ENCODE measurements around the gene CPNE2. TPM values are rescaled to one million over a fixed set of nuclear protein-coding genes. Genes with fewer than 3 reads are reported as not detected.
"Not testable (repeated sequence)": the region's sequence is repeated elsewhere in the genome, so short reads cannot be mapped to it uniquely, and the experiment has no call there.

CPNE2 gene
- total RNA-seq, 1 donor from 2014 or later: 33.9 TPM

GRCh38 chr16:57185446-57185944 lies 93.1 kb downstream of the CPNE2 start:
- Mint-ChIP-seq H3K4me3 (ENCODE audit: unreplicated experiment) (peak overlapping the region; percentile 92), H3K27me3 (ENCODE audit: unreplicated experiment) (no peaks in the 10 kb centered on the region), H3K36me3 (ENCODE audit: unreplicated experiment) (peaks cover 3% of the 10 kb centered on the region), H3K4me1 (ENCODE audit: unreplicated experiment) (peaks cover 53% of the 10 kb centered on the region), H3K9me3 (ENCODE audit: unreplicated experiment) (no peaks in the 10 kb centered on the region), H3K27ac (ENCODE audit: unreplicated experiment) (peak overlapping the region; percentile 95)
- TF ChIP-seq CTCF (IDR thresholded peaks at IDR 0.05): no peak
- DNase-seq (ENCODE audit: extremely low spot score, unreplicated experiment): no peak

GRCh38 chr16:57185945-57186871 lies 93.8 kb downstream of the CPNE2 start, which contains the start of the genes PSME3IP1 and RSPRY1:
Gene PSME3IP1 (minus strand): TSS chr16:57186039. CDS start chr16:57173854, 12,185 bp downstream.
Gene RSPRY1 (plus strand): TSS chr16:57186329. CDS start chr16:57204659, 18,330 bp downstream.
- peaks cover 3% of the 10 kb centered on the region for H3K36me3 Mint-ChIP-seq (ENCODE audit: unreplicated experiment)
- peak within 1 kb of the TSS; percentile 92 for H3K4me3 Mint-ChIP-seq (ENCODE audit: unreplicated experiment)
- H3K27ac Mint-ChIP-seq (ENCODE audit: unreplicated experiment): peak within 1 kb of the TSS; percentile 95
- no peaks in the 10 kb centered on the region for H3K27me3 Mint-ChIP-seq (ENCODE audit: unreplicated experiment)
- peaks cover 55% of the 10 kb centered on the region for H3K4me1 Mint-ChIP-seq (ENCODE audit: unreplicated experiment)
- H3K9me3 Mint-ChIP-seq (ENCODE audit: unreplicated experiment): no peaks in the 10 kb centered on the region
- peak; percentile 100 for DNase-seq (ENCODE audit: extremely low spot score, unreplicated experiment)
- TF ChIP-seq CTCF (IDR thresholded peaks at IDR 0.05): no peak

- Mint-ChIP-seq H3K36me3 (ENCODE audit: unreplicated experiment) (peaks cover 3% of the 10 kb centered on the region), H3K9me3 (ENCODE audit: unreplicated experiment) (no peaks in the 10 kb centered on the region), H3K27me3 (ENCODE audit: unreplicated experiment) (no peaks in the 10 kb centered on the region), H3K4me1 (ENCODE audit: unreplicated experiment) (peaks cover 63% of the 10 kb centered on the region), H3K4me3 (ENCODE audit: unreplicated experiment) (peak overlapping the region; percentile 92), H3K27ac (ENCODE audit: unreplicated experiment) (peak overlapping the region; percentile 95)
- DNase-seq (ENCODE audit: extremely low spot score, unreplicated experiment): no peak
- TF ChIP-seq CTCF (IDR thresholded peaks at IDR 0.05): no peak
Observed at GRCh38 chr16:57186872-57187854, 94.8 kb downstream of the CPNE2 start.

- H3K9me3 Mint-ChIP-seq (ENCODE audit: unreplicated experiment); H3K27me3 Mint-ChIP-seq (ENCODE audit: unreplicated experiment); H3K36me3 Mint-ChIP-seq (ENCODE audit: unreplicated experiment); DNase-seq (ENCODE audit: extremely low spot score, unreplicated experiment): not testable (repeated sequence)
- Mint-ChIP-seq H3K27ac (ENCODE audit: unreplicated experiment) (peak overlapping the region; percentile 95), H3K4me1 (ENCODE audit: unreplicated experiment) (peaks cover 72% of the 10 kb centered on the region), H3K4me3 (ENCODE audit: unreplicated experiment) (peak overlapping the region; percentile 92)
Observed at GRCh38 chr16:57187902-57188710, 95.7 kb downstream of the CPNE2 start.

GRCh38 chr16:57188711-57189002 lies 96.3 kb downstream of the CPNE2 start:
- Mint-ChIP-seq H3K27ac (ENCODE audit: unreplicated experiment) (peak overlapping the region; percentile 61), H3K36me3 (ENCODE audit: unreplicated experiment) (peaks cover 3% of the 10 kb centered on the region), H3K27me3 (ENCODE audit: unreplicated experiment) (no peaks in the 10 kb centered on the region), H3K4me3 (ENCODE audit: unreplicated experiment) (peak overlapping the region; percentile 92), H3K9me3 (ENCODE audit: unreplicated experiment) (no peaks in the 10 kb centered on the region), H3K4me1 (ENCODE audit: unreplicated experiment) (peaks cover 78% of the 10 kb centered on the region)
- DNase-seq (ENCODE audit: extremely low spot score, unreplicated experiment): no peak
- no peak for TF ChIP-seq CTCF (IDR thresholded peaks at IDR 0.05)

- Mint-ChIP-seq H3K4me1 (ENCODE audit: unreplicated experiment) (peaks cover 79% of the 10 kb centered on the region), H3K27ac (ENCODE audit: unreplicated experiment) (peak overlapping the region; percentile 27)
- H3K9me3 Mint-ChIP-seq (ENCODE audit: unreplicated experiment); H3K36me3 Mint-ChIP-seq (ENCODE audit: unreplicated experiment); H3K27me3 Mint-ChIP-seq (ENCODE audit: unreplicated experiment); DNase-seq (ENCODE audit: extremely low spot score, unreplicated experiment); H3K4me3 Mint-ChIP-seq (ENCODE audit: unreplicated experiment): not testable (repeated sequence)
Observed at GRCh38 chr16:57189527-57189926, 97.1 kb downstream of the CPNE2 start.
